ENCODE results near the gene INSIG1.

- TF ChIP-seq CTCF (IDR thresholded peaks at IDR 0.05) (no peak), POLR2A (IDR thresholded peaks at IDR 0.05) (no peak)
Measured at GRCh38 chr7:155291729-155292128, 5.9 kb upstream of the INSIG1 start.

All from Peyer's patch (tissue), 4 donors.